Pulmonary artery endothelial cell (primary cell): ENCODE results near the gene MPRIP. TPM values are rescaled to one million over a fixed set of nuclear protein-coding genes. Genes with fewer than 3 reads are reported as not detected.

Experiments
- DNase-seq: peaks from one replicate; pipeline ENCODE4 v3.0.0-alpha.2; 2011; ENCODE audit warnings: low read depth, low spot score
- total RNA-seq: library from RNA; depleted of rRNA; stranded (reverse); fragments of >200 nt; gene quantifications from 2 replicates; pipeline ENCODE4 v1.2.3, GENCODE V29; 2014

The MPRIP gene
- total RNA-seq, 1 donor from 2014 or later = 108 TPM

GRCh38 chr17:17108451-17109049, 66.3 kb downstream of the MPRIP start:
- DNase-seq = no peak

GRCh38 chr17:17109256-17109655, 67.0 kb downstream of the MPRIP start:
- DNase-seq = no peak

- no peak for DNase-seq
Observed at GRCh38 chr17:17109907-17110306, 67.7 kb downstream of the MPRIP start.

GRCh38 chr17:17110520-17110919, 68.3 kb downstream of the MPRIP start:
- no peak for DNase-seq

GRCh38 chr17:17111401-17112393, 69.4 kb downstream of the MPRIP start:
- DNase-seq = no peak

GRCh38 chr17:17112628-17113200, 70.5 kb downstream of the MPRIP start:
- no peak for DNase-seq

- no peak for DNase-seq
Observed at GRCh38 chr17:17114592-17115225, 72.5 kb downstream of the MPRIP start.

GRCh38 chr17:17115620-17116019, 73.4 kb downstream of the MPRIP start:
- DNase-seq = no peak

GRCh38 chr17:17116406-17116805, 74.1 kb downstream of the MPRIP start:
- DNase-seq = no peak

- DNase-seq = no peak
Observed at GRCh38 chr17:17117923-17118322, 75.7 kb downstream of the MPRIP start.

GRCh38 chr17:17118399-17118798, 76.1 kb downstream of the MPRIP start:
- DNase-seq = no peak

- DNase-seq = no peak
Observed at GRCh38 chr17:17119106-17119505, 76.8 kb downstream of the MPRIP start.

GRCh38 chr17:17119533-17119932, 77.3 kb downstream of the MPRIP start:
- DNase-seq = no peak

- DNase-seq = no peak
Observed at GRCh38 chr17:17120294-17120693, 78.0 kb downstream of the MPRIP start.

GRCh38 chr17:17120701-17121100, 78.4 kb downstream of the MPRIP start:
- no peak for DNase-seq

- DNase-seq = no peak
Observed at GRCh38 chr17:17121162-17121561, 78.9 kb downstream of the MPRIP start.

GRCh38 chr17:17122781-17123483, 80.7 kb downstream of the MPRIP start:
- no peak for DNase-seq

- DNase-seq = no peak
Observed at GRCh38 chr17:17124341-17124740, 82.1 kb downstream of the MPRIP start.

- DNase-seq = no peak
Observed at GRCh38 chr17:17125136-17126084, 83.2 kb downstream of the MPRIP start.
